Muscle of leg (tissue), 11 donors: ENCODE results near the gene NDUFS5. TPM values are rescaled to one million over a fixed set of nuclear protein-coding genes. Genes with fewer than 3 reads are reported as not detected.
"Not testable (repeated sequence)": the region's sequence is repeated elsewhere in the genome, so short reads cannot be mapped to it uniquely, and the experiment has no call there.

Source experiments
- DNase-seq: peaks from one replicate; pipeline ENCODE4 v3.0.0; 2013
- H3K27ac ChIP-seq: one replicate; pipeline ENCODE4 v1.5.1; 2013; ENCODE audit warnings: mild to moderate bottlenecking, low read length, control low read depth
- H3K27me3 ChIP-seq: one replicate; pipeline ENCODE4 v1.6.1; 2013; ENCODE audit warnings: low read length; ENCODE audit not compliant: control insufficient read depth, insufficient read depth
- H3K36me3 ChIP-seq: one replicate; pipeline ENCODE4 v1.6.1; 2013; ENCODE audit warnings: low read length; ENCODE audit not compliant: control insufficient read depth, insufficient read depth
- H3K4me1 ChIP-seq: one replicate; pipeline ENCODE4 v1.6.1; 2013; ENCODE audit warnings: low read length; ENCODE audit not compliant: control insufficient read depth, insufficient read depth
- H3K4me3 ChIP-seq: one replicate; pipeline ENCODE4 v1.5.1; 2013; ENCODE audit warnings: low read length, control low read depth
- H3K9me3 ChIP-seq: replicated peaks from 2 replicates; pipeline ENCODE4 v1.6.1; 2013; ENCODE audit warnings: low read depth, low read length; ENCODE audit not compliant: control insufficient read depth
- WGBS: methylation state at CpG from one replicate; pipeline ENCODE4 v1.1.5; 2013; ENCODE audit warnings: missing lambda C conversion rate; ENCODE audit not compliant: insufficient coverage; 5-methylcytosine and 5-hydroxymethylcytosine counted together
- polyA plus RNA-seq, 8 donors: library from polyadenylated mRNA; unstranded; fragments of 120-200 nt; gene quantifications; one replicate each; pipeline versions ENCODE4 v1.2.1 to v1.2.3, GENCODE V29; 2013; ENCODE audit warnings: inconsistent platforms in 1 of 8, low replicate concordance in 1 of 8; ENCODE audit not compliant: insufficient read length in 8 of 8, insufficient read depth in 1 of 8
- total RNA-seq: library from RNA; stranded (reverse); fragments of 120-200 nt; gene quantifications from one replicate; pipeline ENCODE4 v1.2.4, GENCODE V29; 2013

NDUFS5 gene
- total and polyA plus RNA-seq, 9 donors: 248 to 452 (median 292) TPM

GRCh38 chr1:39043513-39043912 lies 17.4 kb downstream of the NDUFS5 start:
- no peak for DNase-seq
- H3K27me3 ChIP-seq: no peaks in the 10 kb centered on the region
- WGBS: 100% methylated on average over 1 of the region's 3 CpGs
- no peak overlapping the region for H3K27ac ChIP-seq
- H3K36me3 ChIP-seq: peaks cover 49% of the 10 kb centered on the region
- H3K4me1 ChIP-seq: no peaks in the 10 kb centered on the region
- no peak overlapping the region for H3K4me3 ChIP-seq
- no peaks in the 10 kb centered on the region for H3K9me3 ChIP-seq

DNA sequence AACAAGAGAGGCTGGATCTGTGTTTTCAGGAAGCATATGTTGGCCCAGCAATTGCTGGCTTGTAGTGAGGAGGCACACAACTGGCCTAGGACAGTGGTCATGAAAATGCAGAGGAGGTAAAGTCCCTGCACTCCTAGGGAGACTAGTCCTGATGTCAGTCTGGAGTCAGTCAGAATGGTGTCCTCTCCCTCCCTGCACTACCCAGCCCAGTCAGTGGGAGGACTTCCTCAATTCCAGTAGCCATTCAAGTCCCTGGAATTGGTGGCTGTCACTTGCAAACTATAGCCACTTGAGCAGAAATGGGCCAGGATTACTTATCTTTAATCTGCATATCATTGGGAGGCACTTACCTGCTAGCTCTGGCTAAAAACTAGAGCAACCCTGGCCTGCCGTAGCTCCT lies 18.6 kb downstream of the NDUFS5 start:
- Histone ChIP-seq H3K27ac (no peak overlapping the region), H3K27me3 (no peaks in the 10 kb centered on the region), H3K4me1 (no peaks in the 10 kb centered on the region), H3K9me3 (no peaks in the 10 kb centered on the region), H3K36me3 (peaks cover 47% of the 10 kb centered on the region), H3K4me3 (no peak overlapping the region)
- DNase-seq: no peak
- WGBS: 80% methylated on average over 1 of the region's 1 CpG

DNA sequence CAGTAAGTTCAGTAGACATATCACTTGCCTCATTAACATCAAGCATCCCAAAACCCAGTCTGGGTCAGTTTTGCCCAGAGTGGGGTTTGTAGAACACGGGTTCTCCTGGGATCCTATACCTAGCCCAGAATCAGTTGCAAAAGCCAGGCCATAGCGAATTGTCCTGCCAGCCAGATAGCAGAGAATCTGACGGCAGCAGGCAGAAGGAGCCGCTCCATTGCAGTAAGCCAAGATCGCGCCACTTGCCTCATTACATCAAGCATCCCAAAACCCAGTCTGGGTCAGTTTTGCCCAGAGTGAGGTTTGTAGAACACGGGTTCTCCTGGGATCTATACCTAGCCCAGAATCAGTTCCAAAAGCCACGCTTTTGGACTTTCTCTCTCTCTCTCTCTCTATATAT lies 19.1 kb downstream of the NDUFS5 start:
- no peak for DNase-seq
- Histone ChIP-seq H3K36me3 (peaks cover 47% of the 10 kb centered on the region), H3K4me1 (no peaks in the 10 kb centered on the region), H3K27me3 (no peaks in the 10 kb centered on the region), H3K9me3 (no peaks in the 10 kb centered on the region), H3K27ac (no peak overlapping the region), H3K4me3 (no peak overlapping the region)
- WGBS: 87% methylated on average over 4 of the region's 8 CpGs

DNA sequence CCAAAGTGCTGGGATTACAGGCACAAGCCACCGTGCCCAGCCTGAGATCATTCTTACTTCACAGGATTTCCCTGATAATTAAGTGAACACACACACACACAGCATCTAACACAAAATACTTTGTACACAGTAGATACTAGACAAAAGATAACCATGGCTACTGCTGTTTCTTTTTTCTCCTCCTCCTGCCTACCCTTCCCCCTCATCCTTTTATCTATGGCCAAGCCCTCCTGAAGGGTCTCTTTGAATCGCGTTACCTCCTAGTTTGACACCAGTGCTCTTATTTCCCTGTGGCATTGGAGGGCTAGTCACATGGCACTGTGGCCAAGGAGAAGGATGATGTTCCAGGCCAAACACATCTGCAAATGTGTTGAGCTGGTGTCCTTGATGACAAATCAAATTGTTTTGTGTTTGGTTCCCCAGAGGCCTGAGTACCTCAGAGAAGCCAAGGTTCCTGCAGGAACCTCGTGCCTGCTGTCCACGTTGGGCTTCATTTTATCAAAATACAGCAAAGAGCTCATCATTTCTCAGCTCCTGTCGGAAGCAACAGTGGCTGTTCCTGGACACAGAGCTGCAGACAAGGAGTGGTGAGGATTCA lies 20.6 kb downstream of the NDUFS5 start:
- no peaks in the 10 kb centered on the region for H3K27me3 ChIP-seq
- 76% methylated on average over 2 of the region's 6 CpGs for WGBS
- H3K4me3 ChIP-seq: no peak overlapping the region
- H3K4me1 ChIP-seq: no peaks in the 10 kb centered on the region
- peaks cover 39% of the 10 kb centered on the region for H3K36me3 ChIP-seq
- DNase-seq: no peak
- no peak overlapping the region for H3K27ac ChIP-seq
- H3K9me3 ChIP-seq: no peaks in the 10 kb centered on the region

- DNase-seq: peak; percentile 46
- H3K36me3 ChIP-seq: peaks cover 32% of the 10 kb centered on the region
- WGBS: 68% methylated on average over 6 of the region's 12 CpGs
- no peak overlapping the region for H3K27ac ChIP-seq
- H3K27me3 ChIP-seq: no peaks in the 10 kb centered on the region
- no peaks in the 10 kb centered on the region for H3K4me1 ChIP-seq
- no peaks in the 10 kb centered on the region for H3K9me3 ChIP-seq
- no peak overlapping the region for H3K4me3 ChIP-seq
Observed at GRCh38 chr1:39047374-39048229, 21.5 kb downstream of the NDUFS5 start.

DNA sequence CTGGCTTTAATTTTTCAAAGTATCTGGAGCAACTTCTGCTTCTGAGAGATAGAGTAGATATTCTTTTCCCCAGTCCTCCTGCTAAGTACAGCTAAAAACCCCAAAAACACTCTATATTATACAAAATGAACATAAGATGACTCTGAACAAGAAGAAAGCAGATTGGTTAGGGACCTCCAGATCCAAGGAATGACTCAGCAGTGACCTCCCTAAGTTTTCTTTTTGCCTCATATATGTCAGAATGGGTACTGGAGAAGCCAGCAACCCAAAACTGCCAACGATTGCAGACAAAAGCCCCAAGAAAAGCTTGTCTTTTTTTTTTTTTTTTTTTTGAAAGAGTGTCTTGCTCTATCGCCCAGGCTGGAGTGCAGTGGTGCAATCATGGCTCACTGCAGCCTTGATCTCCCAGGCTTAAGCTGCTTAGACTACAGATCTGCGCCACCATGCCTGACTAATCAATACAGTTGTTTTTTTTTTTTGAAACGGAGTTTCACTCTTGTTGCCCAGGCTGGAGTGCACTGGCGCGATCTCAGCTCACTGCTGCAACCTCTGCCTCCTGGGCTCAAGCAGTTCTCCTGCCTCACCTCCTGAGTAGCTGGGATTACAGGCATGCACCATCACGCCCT lies 22.7 kb downstream of the NDUFS5 start:
- no peak overlapping the region for H3K27ac ChIP-seq
- no peaks in the 10 kb centered on the region for H3K4me1 ChIP-seq
- no peak overlapping the region for H3K4me3 ChIP-seq
- no peaks in the 10 kb centered on the region for H3K27me3 ChIP-seq
- no peaks in the 10 kb centered on the region for H3K9me3 ChIP-seq
- H3K36me3 ChIP-seq: peaks cover 24% of the 10 kb centered on the region
- DNase-seq: no peak
- 83% methylated on average over 6 of the region's 7 CpGs for WGBS

- H3K4me1 ChIP-seq: no peaks in the 10 kb centered on the region
- no peak overlapping the region for H3K4me3 ChIP-seq
- DNase-seq: no peak
- H3K27me3 ChIP-seq: no peaks in the 10 kb centered on the region
- H3K36me3 ChIP-seq: peaks cover 15% of the 10 kb centered on the region
- H3K27ac ChIP-seq: no peak overlapping the region
- WGBS: no CpG with 5 or more reads among the region's 4 CpGs
- no peaks in the 10 kb centered on the region for H3K9me3 ChIP-seq
Observed at GRCh38 chr1:39050001-39050400, 23.9 kb downstream of the NDUFS5 start.

- not testable (repeated sequence) for H3K4me3 ChIP-seq, H3K27me3 ChIP-seq, H3K4me1 ChIP-seq, DNase-seq, H3K9me3 ChIP-seq, H3K27ac ChIP-seq
- H3K36me3 ChIP-seq: peaks cover 11% of the 10 kb centered on the region
- WGBS: 100% methylated on average over 2 of the region's 11 CpGs
Observed at GRCh38 chr1:39051193-39051850, 25.2 kb downstream of the NDUFS5 start.

DNA sequence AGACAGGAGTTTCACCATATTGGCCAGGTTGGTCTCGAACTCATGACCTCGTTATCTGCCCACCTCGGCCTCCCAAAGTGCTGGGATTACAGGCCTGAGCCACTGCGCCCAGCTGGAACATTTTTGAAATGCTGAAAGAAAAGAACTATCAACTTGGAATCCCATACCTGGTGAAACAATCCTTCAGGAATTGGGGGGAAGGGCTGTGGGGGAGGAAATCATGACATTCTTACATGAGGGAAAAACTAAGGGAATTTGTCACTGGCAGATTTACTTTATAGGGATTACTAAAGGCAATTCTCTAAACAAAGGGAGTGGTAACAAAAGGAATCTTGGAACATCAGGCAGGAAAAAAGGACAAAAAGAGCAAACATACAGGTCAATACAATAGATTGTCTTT lies 25.8 kb downstream of the NDUFS5 start:
- WGBS: no CpG with 5 or more reads among the region's 4 CpGs
- Histone ChIP-seq H3K9me3 (no peaks in the 10 kb centered on the region), H3K36me3 (peaks cover 8% of the 10 kb centered on the region), H3K27me3 (no peaks in the 10 kb centered on the region), H3K27ac (no peak overlapping the region), H3K4me3 (no peak overlapping the region), H3K4me1 (no peaks in the 10 kb centered on the region)
- no peak for DNase-seq

DNA sequence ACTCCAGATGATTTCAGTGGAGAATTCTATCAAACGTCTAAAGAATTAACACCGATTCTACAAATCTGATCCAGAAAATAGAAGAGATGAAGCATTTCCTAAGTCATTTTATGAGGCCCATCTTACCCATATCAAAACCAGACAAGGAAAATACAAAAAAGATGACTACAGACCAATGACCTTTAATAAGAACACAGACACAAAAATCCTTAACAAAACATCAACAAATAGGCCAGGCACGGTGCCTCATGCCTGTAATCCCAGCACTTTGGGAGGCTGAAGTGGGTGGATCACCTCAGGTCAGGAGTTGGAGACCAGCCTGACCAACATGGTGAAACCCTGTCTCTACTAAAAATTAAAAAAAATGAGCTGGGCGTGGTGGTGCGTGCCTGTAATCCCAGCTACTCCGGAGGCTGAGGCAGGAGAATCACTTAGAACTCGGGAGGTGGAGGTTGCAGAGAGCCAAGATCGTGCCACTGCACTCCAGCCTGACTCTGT lies 29.1 kb downstream of the NDUFS5 start:
- no CpG with 5 or more reads among the region's 8 CpGs for WGBS
- H3K4me1 ChIP-seq, H3K4me3 ChIP-seq, H3K27ac ChIP-seq, H3K27me3 ChIP-seq, H3K36me3 ChIP-seq, H3K9me3 ChIP-seq, DNase-seq: not testable (repeated sequence)
